ENCODE measurements around the gene PER2. TPM values are rescaled to one million over a fixed set of nuclear protein-coding genes. Genes with fewer than 3 reads are reported as not detected.

The PER2 gene
- total and polyA plus RNA-seq, 9 of the 15 experiments (the other 6 are each of a cell fraction or from before 2014, with no cell fraction given) = 1.1 to 10.3 (median 2.9) TPM

DNA sequence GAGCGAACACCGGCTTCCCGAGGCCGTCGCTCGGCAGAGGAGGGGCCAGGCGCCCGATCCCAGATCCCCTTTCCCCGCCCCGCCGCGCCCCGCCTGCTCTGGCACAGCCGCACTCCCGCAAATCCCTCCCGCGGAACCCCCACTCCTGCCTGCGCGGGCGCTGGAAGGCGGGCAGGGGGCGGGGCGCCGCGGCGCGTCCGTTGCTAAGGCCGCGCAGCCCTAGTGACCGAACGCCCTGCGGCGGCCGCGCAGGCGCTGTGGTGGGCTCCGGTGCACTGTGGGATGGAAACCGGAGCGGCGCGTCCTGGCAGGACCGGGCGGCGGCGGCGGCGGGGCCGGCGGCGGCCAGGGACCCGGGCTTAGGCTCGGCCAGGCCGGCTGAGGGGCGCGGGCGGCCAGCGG, 31.8 kb upstream of the PER2 start, which contains the start of gene TRAF3IP1 (continued):
- TF ChIP-seq, protein P1, sequence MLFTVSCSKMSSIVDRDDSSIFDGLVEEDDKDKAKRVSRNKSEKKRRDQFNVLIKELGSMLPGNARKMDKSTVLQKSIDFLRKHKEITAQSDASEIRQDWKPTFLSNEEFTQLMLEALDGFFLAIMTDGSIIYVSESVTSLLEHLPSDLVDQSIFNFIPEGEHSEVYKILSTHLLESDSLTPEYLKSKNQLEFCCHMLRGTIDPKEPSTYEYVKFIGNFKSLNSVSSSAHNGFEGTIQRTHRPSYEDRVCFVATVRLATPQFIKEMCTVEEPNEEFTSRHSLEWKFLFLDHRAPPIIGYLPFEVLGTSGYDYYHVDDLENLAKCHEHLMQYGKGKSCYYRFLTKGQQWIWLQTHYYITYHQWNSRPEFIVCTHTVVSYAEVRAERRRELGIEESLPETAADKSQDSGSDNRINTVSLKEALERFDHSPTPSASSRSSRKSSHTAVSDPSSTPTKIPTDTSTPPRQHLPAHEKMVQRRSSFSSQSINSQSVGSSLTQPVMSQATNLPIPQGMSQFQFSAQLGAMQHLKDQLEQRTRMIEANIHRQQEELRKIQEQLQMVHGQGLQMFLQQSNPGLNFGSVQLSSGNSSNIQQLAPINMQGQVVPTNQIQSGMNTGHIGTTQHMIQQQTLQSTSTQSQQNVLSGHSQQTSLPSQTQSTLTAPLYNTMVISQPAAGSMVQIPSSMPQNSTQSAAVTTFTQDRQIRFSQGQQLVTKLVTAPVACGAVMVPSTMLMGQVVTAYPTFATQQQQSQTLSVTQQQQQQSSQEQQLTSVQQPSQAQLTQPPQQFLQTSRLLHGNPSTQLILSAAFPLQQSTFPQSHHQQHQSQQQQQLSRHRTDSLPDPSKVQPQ (CRISPR knock-in tag; IDR thresholded peaks at IDR 0.05; ENCODE audit: borderline replicate concordance) = no peak
- TF ChIP-seq EGR1 (conservative IDR thresholded peaks at IDR 0.05) (0 out of 2 replicates have a peak, but pooled peaks have one; percentile 17), RAD51 (IDR thresholded peaks at IDR 0.05; ENCODE audit: borderline replicate concordance, low read depth) (no peak), DACH1 (IDR thresholded peaks at IDR 0.05; ENCODE audit: partially characterized antibody) (no peak), SAFB2 (IDR thresholded peaks at IDR 0.05; ENCODE audit: borderline replicate concordance, low read depth, low read length, severe bottlenecking) (no peak), CTBP1 (IDR thresholded peaks at IDR 0.05; ENCODE audit: borderline replicate concordance) (peak; percentile 76), ZNF124 (CRISPR knock-in tag; IDR thresholded peaks at IDR 0.05) (no peak), RBM22 (IDR thresholded peaks at IDR 0.05; ENCODE audit: low read depth, low read length, poor library complexity, severe bottlenecking) (peak; percentile 75), SMARCA5 (IDR thresholded peaks at IDR 0.05) (no peak), DPF2 (IDR thresholded peaks at IDR 0.05) (no peak), MEIS2 (IDR thresholded peaks at IDR 0.05; ENCODE audit: partially characterized antibody) (peak; percentile 59), KLF16 (IDR thresholded peaks at IDR 0.05) (no peak), STAT5B (CRISPR knock-in tag; IDR thresholded peaks at IDR 0.05) (no peak), ZC3H11A (IDR thresholded peaks at IDR 0.05; ENCODE audit: low read depth, low read length) (no peak), PCBP1 (IDR thresholded peaks at IDR 0.05; ENCODE audit: low read depth, low read length, poor library complexity, severe bottlenecking) (no peak), ZNF224 (CRISPR knock-in tag; IDR thresholded peaks at IDR 0.05) (no peak), ETV1 (tag; conservative IDR thresholded peaks at IDR 0.05; ENCODE audit: low read depth) (no peak)
- TF ChIP-seq, protein P2, sequence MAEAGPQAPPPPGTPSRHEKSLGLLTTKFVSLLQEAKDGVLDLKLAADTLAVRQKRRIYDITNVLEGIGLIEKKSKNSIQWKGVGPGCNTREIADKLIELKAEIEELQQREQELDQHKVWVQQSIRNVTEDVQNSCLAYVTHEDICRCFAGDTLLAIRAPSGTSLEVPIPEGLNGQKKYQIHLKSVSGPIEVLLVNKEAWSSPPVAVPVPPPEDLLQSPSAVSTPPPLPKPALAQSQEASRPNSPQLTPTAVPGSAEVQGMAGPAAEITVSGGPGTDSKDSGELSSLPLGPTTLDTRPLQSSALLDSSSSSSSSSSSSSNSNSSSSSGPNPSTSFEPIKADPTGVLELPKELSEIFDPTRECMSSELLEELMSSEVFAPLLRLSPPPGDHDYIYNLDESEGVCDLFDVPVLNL (CRISPR knock-in tag; IDR thresholded peaks at IDR 0.05; ENCODE audit: low read depth) = no peak
- TF ChIP-seq, protein P3, sequence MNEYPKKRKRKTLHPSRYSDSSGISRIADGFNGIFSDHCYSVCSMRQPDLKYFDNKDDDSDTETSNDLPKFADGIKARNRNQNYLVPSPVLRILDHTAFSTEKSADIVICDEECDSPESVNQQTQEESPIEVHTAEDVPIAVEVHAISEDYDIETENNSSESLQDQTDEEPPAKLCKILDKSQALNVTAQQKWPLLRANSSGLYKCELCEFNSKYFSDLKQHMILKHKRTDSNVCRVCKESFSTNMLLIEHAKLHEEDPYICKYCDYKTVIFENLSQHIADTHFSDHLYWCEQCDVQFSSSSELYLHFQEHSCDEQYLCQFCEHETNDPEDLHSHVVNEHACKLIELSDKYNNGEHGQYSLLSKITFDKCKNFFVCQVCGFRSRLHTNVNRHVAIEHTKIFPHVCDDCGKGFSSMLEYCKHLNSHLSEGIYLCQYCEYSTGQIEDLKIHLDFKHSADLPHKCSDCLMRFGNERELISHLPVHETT (CRISPR knock-in tag; conservative IDR thresholded peaks at IDR 0.05 in 1 of 2, IDR thresholded peaks at IDR 0.05 in 1 of 2) = peak in 1 of 2 experiments; percentile 77; a peak in 2 of 4 replicates
- TF ChIP-seq, protein P4, sequence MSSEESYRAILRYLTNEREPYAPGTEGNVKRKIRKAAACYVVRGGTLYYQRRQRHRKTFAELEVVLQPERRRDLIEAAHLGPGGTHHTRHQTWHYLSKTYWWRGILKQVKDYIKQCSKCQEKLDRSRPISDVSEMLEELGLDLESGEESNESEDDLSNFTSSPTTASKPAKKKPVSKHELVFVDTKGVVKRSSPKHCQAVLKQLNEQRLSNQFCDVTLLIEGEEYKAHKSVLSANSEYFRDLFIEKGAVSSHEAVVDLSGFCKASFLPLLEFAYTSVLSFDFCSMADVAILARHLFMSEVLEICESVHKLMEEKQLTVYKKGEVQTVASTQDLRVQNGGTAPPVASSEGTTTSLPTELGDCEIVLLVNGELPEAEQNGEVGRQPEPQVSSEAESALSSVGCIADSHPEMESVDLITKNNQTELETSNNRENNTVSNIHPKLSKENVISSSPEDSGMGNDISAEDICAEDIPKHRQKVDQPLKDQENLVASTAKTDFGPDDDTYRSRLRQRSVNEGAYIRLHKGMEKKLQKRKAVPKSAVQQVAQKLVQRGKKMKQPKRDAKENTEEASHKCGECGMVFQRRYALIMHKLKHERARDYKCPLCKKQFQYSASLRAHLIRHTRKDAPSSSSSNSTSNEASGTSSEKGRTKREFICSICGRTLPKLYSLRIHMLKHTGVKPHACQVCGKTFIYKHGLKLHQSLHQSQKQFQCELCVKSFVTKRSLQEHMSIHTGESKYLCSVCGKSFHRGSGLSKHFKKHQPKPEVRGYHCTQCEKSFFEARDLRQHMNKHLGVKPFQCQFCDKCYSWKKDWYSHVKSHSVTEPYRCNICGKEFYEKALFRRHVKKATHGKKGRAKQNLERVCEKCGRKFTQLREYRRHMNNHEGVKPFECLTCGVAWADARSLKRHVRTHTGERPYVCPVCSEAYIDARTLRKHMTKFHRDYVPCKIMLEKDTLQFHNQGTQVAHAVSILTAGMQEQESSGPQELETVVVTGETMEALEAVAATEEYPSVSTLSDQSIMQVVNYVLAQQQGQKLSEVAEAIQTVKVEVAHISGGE (CRISPR knock-in tag; IDR thresholded peaks at IDR 0.05) = no peak

Data from K562 (cell line).